Muscle of back (tissue), 11 donors: Measurements from ENCODE around the gene SNRPB. TPM values are rescaled to one million over a fixed set of nuclear protein-coding genes. Genes with fewer than 3 reads are reported as not detected.

Source experiments
- DNase-seq, 3 donors: peaks; one replicate each; pipeline versions ENCODE4 v3.0.0 to v3.0.0-alpha.2; 2013
- polyA plus RNA-seq, 10 donors: library from polyadenylated mRNA; unstranded; fragments of 120-200 nt; gene quantifications; one replicate each; pipeline ENCODE4 v1.2.1, GENCODE V29; 2013; ENCODE audit not compliant: insufficient read length in 10 of 10

The SNRPB gene
- polyA plus RNA-seq, 10 donors, result 64.6 to 124 (median 82.7) TPM

- DNase-seq, result no peak
Measured at GRCh38 chr20:2476742-2477615, 6.4 kb upstream of the SNRPB start.

DNA sequence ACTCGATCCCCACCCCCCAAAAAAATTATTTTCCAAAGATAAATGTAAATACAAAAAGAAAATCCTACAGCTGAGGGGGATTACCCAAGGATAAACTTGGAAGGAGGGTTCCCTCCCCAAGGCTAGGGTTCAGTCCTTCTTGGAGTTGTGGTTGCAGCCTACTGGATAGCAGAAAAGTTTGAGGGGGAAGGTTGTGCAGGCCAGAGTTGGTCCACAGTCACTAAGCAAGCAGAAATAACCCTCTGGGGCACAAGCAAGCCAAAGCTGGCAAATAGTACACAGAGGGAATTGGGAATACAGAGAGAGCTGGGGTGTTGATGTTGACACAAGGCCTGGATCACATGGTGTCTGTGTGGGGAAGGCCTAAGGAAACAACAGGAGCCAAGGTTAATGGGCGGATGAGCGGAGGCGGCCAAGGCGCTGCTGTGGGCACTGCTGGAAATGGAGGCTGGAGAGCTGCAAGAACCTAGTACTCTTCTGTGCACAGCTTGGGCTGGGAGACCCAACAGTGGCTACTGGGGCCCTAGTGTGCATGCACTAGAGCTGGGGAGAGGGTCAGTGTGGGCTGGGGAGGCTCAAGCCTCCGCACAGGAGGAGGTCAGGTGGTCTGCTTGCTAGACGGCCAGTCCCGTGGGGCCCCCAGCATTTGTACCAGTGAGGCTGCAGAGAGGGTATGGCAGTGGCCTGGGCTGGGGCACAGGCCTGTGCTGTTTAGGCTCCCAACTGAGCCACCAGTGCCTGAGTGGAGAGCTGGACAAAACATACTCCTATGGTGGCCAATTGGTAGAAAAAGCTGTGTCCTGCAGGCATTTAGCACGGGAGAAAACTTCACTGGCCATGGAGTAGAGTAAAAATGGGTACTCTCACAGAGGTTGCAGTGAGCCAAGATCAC lies 5.5 kb upstream of the SNRPB start:
- no peak for DNase-seq

DNA sequence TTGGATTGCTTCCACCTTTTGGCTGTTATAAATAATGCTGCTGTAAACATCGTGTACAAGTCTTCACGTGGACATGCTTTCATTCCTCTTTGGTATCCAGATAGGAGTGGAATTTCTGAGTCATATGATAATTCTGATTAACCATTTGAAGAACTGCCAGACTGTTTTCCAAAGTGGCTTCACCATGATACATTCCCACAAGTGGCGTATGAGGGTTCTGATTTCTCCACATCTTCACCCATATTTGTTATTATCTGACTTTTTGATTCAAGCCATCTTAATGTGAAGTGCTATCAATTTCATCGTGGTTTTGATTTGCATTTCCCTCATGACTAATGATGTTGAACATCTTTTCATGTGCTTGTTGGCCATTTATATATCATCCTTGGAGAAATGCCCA lies 2.9 kb upstream of the SNRPB start:
- peak in 1 of 3 donors; percentile 63 for DNase-seq

GRCh38 chr20:2469991-2470422 lies 582 bp downstream of the SNRPB start:
- DNase-seq, result peak in 2 of 3 donors; percentile 31 to 58

DNA sequence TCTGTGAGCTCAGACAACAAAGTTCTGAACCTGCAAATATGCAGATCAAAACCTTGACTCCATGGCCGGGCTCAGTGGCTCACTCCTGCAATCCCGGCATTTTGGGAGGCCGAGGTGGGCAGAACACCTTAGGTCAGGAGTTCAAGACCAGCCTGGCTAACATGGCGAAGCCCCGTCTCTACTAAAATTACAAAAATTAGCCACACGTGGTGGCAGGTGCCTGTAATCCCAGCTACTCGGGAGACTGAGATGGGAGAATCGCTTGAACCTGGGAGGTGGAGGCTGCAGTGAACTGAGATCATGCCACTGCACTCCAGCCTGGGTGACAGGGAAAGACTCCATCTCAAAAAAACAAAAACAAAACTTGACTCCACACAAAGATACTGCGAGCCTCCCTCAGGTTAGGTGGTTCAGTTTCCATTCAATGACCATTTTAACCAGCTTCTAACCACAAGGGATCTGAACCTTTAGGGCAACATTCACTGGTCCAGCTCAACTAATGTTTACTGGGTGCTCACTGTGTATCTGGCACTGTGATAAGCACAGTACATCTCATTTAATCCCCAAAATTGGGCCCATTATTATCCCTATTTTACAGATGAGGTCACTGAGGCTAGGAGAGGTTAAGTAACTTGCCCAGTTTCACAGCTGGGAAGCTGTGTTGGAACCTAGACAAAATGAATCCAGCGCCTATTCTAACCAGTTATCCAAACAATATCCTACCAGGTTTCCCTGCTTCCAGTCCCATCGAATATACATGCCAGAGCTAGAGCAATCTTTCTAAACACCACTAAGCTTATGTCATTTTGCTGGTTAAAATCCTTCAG lies 1.8 kb downstream of the SNRPB start:
- no peak for DNase-seq

- DNase-seq, result no peak
Measured at GRCh38 chr20:2467412-2467811, 3.2 kb downstream of the SNRPB start.

DNA sequence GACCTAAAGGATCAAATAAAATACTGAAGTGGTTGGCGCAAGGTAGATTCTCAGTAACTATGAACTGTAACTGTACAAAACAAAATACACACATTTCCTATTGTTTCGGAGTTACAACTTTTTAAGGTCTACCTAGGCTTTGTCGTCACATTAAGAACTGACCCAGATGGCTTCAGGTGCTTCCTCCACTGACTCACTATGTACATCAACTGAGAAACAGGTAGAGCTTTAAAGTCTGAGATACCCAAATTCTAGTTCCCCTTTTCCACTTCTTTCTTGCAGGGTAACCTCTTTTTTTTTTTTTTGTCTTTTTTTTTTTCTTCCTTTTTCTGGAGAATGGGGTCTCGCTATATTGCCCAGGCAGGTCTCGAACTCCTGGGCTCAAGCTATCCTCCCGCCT lies 5.5 kb downstream of the SNRPB start:
- no peak for DNase-seq

GRCh38 chr20:2463616-2464365 lies 6.8 kb downstream of the SNRPB start:
- DNase-seq, result no peak

DNA sequence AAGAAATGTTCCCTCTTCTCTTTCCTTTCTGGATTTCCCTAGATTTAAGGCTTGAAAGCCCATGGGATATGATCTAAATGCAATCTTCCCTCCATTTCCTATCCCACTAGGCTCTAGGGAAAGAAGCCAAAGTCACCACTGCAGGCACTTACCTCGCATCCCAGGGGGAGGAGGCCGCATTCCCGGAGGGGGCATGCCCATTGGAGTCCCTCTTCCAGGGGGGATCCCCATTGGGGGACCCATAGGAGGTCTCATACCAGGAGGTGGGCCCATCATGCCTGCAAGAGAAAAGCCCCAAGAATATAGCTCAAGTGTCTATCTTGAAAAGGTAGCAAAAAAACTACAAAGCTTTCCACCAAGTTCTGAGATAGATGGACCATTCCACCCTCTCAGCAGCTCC lies 8.1 kb downstream of the SNRPB start:
- no peak for DNase-seq

DNA sequence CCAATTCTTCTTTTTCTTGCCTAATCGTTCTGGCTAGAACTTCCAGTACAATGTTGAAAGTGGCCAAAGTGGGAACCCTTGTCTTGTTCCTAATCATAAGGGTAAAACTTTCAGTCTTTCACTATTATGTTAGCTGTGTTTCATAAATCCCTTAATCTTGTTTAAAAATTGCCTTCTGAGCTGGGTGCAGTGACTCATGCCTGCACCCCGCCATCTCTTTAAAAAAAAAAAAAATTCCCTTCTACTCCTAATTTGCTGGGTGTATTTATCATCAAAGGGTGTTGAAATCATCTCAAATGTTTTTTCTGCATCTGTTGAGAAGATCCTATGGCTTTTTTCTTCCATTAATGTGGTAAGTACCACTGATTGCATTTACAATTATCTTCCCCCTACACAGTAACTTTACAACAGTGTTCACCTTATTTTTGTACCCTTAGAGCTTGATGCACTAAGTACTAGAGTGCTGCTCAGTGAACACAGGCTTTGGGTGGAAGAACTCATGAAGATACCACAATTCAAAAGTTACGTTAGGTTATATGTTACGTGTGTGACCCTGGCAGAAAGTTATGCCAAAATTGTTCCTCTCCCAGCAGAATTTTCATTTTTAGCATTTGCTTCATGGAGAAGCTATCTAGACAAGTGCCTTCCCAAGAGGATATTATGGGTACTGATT lies 9.7 kb downstream of the SNRPB start:
- DNase-seq, result no peak

DNA sequence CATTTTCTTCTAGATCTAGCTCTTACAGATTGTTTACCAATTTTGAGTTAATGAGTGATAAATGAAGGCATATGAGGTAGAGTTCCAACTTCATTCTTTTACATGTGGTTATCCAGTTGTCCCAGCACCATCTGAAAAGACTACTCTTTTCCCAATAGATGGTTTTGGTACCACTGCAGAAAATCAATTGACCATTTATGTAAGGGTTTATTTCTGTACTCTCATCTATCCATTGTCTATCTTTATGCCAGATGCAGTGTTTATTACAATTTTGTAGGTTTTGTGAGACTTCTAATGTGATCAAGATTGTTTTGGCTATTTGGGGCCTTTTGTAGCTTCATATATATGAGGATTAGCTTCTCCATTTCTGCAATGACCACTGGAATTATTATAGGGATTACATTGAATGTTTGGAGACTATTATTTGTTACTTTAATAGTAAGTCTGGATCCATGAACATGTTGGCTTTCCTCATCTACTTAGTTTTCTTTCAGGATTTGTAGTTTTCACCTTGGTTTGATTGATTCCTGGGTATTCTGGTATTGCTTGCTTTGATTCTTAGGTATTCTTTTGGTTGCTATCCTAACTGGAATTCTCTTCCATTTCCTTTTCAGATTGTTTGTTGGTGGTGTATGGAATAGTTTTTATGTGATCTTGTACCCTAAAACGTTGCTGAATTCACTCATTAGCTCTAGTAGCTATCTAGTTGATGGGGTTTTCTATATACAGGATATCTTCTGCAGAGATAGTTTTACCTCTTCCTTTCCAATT lies 10.4 kb downstream of the SNRPB start:
- no peak for DNase-seq

DNA sequence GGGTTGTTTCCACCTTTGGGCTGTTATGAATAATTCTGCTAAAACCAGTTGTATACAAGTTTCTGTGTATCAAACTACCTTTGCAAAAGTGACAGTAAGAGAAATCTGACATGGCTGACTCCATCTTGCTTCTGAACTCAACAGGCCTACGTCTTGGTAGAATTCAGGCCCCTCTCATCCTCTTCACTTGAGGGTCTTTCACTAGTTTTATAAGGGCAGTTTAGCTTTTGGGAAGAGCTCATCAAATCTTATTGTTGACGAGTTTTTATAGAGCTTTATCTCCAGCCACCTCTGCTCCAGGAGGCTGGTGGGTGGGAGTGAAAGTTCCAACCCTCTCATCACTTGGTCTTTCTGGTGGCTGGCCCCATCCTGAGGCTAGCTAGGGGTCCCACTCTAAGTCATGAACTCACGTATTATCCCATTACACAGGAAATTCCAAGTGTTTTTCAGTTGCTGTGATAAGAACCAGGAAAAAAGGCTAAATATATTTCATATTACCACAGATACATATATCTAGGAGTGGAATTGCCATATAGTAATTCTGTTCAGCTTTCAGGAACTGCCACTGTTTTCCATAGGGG lies 11.6 kb downstream of the SNRPB start:
- DNase-seq, result no peak

- DNase-seq, result no peak
Measured at GRCh38 chr20:2455771-2456497, 14.7 kb downstream of the SNRPB start.

- DNase-seq, result no peak
Measured at GRCh38 chr20:2453792-2454191, 16.8 kb downstream of the SNRPB start.

GRCh38 chr20:2451939-2452732 lies 18.5 kb downstream of the SNRPB start:
- peak; percentile 49 to 75 (median 63) for DNase-seq

DNA sequence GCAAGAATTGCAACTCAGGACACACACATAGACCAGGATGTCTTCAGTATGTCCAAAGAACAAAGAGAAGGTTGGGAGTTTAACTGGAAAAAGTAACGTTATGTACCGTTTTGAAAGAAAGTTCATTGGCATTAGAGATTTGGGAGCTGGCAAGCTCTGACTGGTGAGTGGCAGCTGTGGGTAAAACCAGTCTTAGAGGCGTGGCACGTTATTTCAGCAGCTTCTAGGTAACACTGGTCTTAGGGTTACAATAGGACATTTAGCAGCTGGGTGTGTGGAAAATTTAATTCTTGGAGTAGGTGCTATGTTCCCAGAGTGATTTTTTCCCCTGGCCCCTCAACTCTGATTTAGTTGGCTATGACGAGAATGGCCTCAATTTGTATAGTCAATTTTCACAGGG lies 19.2 kb downstream of the SNRPB start:
- DNase-seq, result no peak

DNA sequence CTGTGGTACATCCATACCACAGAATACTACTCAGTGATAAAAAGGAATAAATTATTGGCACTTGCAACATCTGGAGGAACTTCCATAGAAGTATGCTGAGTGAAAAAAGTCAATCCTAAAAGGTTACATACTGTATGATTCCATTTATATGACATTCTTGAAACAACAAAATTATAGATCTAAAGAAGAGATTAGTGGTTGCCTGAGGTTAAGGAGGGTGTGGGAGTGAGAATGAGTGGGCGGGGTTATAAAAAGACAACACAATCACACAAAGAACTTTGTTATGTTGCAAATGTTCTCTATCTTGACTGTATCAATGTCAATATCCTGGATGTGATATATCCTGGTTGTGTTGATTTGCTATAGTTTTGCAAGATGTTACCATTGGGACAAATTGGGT lies 21.2 kb downstream of the SNRPB start:
- DNase-seq, result no peak

- DNase-seq, result no peak
Measured at GRCh38 chr20:2446845-2447244, 23.7 kb downstream of the SNRPB start.
